K562 (cell line): ENCODE results near the gene USP10. TPM values are rescaled to one million over a fixed set of nuclear protein-coding genes. Genes with fewer than 3 reads are reported as not detected.

Experiments used
- CTCF ChIP-seq, 3 experiments: IDR thresholded peaks in 2 of 3; conservative IDR thresholded peaks in 1 of 3; 2 replicates each; pipeline ENCODE4 v1.5.1; 2011 to 2012; ENCODE audit warnings: low read length in 3 of 3, mild to moderate bottlenecking in 3 of 3, control low read depth in 2 of 3, improper control_type of control experiment in 1 of 3, inconsistent platforms in 1 of 3, low read depth in 1 of 3, mixed read lengths in 1 of 3, moderate library complexity in 1 of 3; ENCODE audit not compliant: insufficient read depth in 2 of 3
- HIVEP1 ChIP-seq: fragments of 250-450 bp; sonication (Bioruptor Pico); IDR thresholded peaks from 2 replicates; pipeline ENCODE4 v1.4.0; 2020; ENCODE audit warnings: mild to moderate bottlenecking
- HMGN3 ChIP-seq: IDR thresholded peaks from 2 replicates; pipeline ENCODE4 v1.6.1; 2011; ENCODE audit warnings: borderline replicate concordance, low read depth, mild to moderate bottlenecking, mixed read lengths, low read length; ENCODE audit not compliant: insufficient read length; ENCODE audit errors: extremely low read depth
- JUNB ChIP-seq: fragments of 450-650 bp; formaldehyde crosslinking; conservative IDR thresholded peaks from 2 replicates; pipeline ENCODE4 v1.4.0; 2020; ENCODE audit warnings: mild to moderate bottlenecking
- NCOR1 ChIP-seq: fragments of 450-650 bp; IDR thresholded peaks from 2 replicates; pipeline ENCODE4 v1.6.1; 2016; ENCODE audit warnings: mild to moderate bottlenecking, moderate library complexity
- SIN3B ChIP-seq: fragments of 450-650 bp; IDR thresholded peaks from 2 replicates; pipeline ENCODE4 v1.6.1; 2017; ENCODE audit warnings: low read depth, mild to moderate bottlenecking, moderate library complexity
- SOX6 ChIP-seq: fragments of 450-650 bp; IDR thresholded peaks from 2 replicates; pipeline ENCODE4 v1.6.1; 2014; ENCODE audit warnings: mild to moderate bottlenecking
- XRCC5 ChIP-seq: fragments of 200-400 bp; formaldehyde crosslinking; IDR thresholded peaks from 2 replicates; pipeline ENCODE4 v1.6.1; 2017; ENCODE audit warnings: low read depth, mild to moderate bottlenecking, low read length
- ZNF274 ChIP-seq: IDR thresholded peaks from 2 replicates; pipeline ENCODE4 v1.6.1; 2011; ENCODE audit warnings: low read depth, mild to moderate bottlenecking, low read length, moderate library complexity, borderline replicate concordance
- ZNF436 ChIP-seq: fragments of 250-450, 450-650 bp; sonication (Bioruptor Pico); formaldehyde crosslinking; IDR thresholded peaks from 2 replicates; pipeline ENCODE4 v1.7.0; 2020; ENCODE audit warnings: mild to moderate bottlenecking
- ZNF766 ChIP-seq: fragments of 200-800 bp; sonication (Bioruptor generic); conservative IDR thresholded peaks from 2 replicates; pipeline ENCODE4 v1.6.1; 2016; ENCODE audit warnings: missing genetic modification characterization, missing compliant biosample characterization
- polyA plus RNA-seq, 8 experiments: library from polyadenylated mRNA; depleted of rRNA in 4 of 8; stranded (reverse) in 5 of 8; unstranded in 3 of 8; fragments of >200 nt; fragmentation: Nextera tagmentation in 2 of 8; fragmentation: Illumina TruSeq in 1 of 8; extraction: Ambion mirVana in 2 of 8; extraction: Trizol in 1 of 8; gene quantifications; 2 replicates each; pipeline versions ENCODE4 v1.2.1 to v1.2.3, GENCODE V29; 2011 to 2014; ENCODE audit warnings: inconsistent platforms in 1 of 8, missing spikeins in 1 of 8
- total RNA-seq, 7 experiments: library from RNA; depleted of rRNA in 6 of 7; stranded (reverse); fragments of >200 nt in 6 of 7; fragmentation: Illumina TruSeq in 2 of 7; extraction: Trizol in 2 of 7; gene quantifications; 2 replicates each; pipeline versions ENCODE4 v1.2.1 to v1.2.3, GENCODE V29; 2011 to 2021; ENCODE audit warnings: low replicate concordance in 1 of 7
- TF ChIP-seq, protein P1 (sequence below), 3 experiments: fragments of 200-800 bp in 1 of 3; fragments of 250-450 bp in 1 of 3; fragments of 450-650 bp in 1 of 3; sonication (Bioruptor Pico) in 1 of 3; sonication (Bioruptor generic) in 1 of 3; formaldehyde crosslinking in 1 of 3; IDR thresholded peaks; 2 replicates each; pipeline versions ENCODE4 v1.6.1 to v1.8.0; 2016 to 2022; ENCODE audit warnings: mild to moderate bottlenecking in 2 of 3, missing genetic modification characterization in 2 of 3, missing compliant biosample characterization in 1 of 3, moderate library complexity in 1 of 3
- TF ChIP-seq, protein P2 (sequence below): IDR thresholded peaks from 2 replicates; pipeline ENCODE4 v1.6.1; 2011; ENCODE audit not compliant: insufficient read length; ENCODE audit errors: extremely low read depth
- TF ChIP-seq, protein P3 (sequence below), 2 experiments: IDR thresholded peaks; 2 replicates each; pipeline ENCODE4 v1.6.1; 2011; ENCODE audit warnings: borderline replicate concordance in 1 of 2, control low read depth in 1 of 2, low read depth in 1 of 2, low read length in 1 of 2, mild to moderate bottlenecking in 1 of 2, mixed read lengths in 1 of 2, moderate library complexity in 1 of 2; ENCODE audit not compliant: insufficient read depth in 1 of 2, insufficient read length in 1 of 2, poor library complexity in 1 of 2, severe bottlenecking in 1 of 2; ENCODE audit errors: extremely low read depth in 1 of 2

Gene USP10
- total and polyA plus RNA-seq, 9 of the 15 experiments (the other 6 are each of a cell fraction or from before 2014, with no cell fraction given), result 61.7 to 197 (median 116) TPM

GRCh38 chr16:84699712-84700445 is at the start of gene USP10 (continued):
- TF ChIP-seq CTCF (IDR thresholded peaks at IDR 0.05 in 2 of 3, conservative IDR thresholded peaks at IDR 0.05 in 1 of 3; ENCODE audit: insufficient read depth in 2 of 3, low read depth in 1 of 3, low read length in 3 of 3) (no peak), SOX6 (no peak), XRCC5 (no peak), ZNF436 (CRISPR knock-in tag) (no peak), NCOR1 (no peak), ZNF766 (no peak), HMGN3 (peak; percentile 76), SIN3B (peak; percentile 70), ZNF274 (no peak), JUNB (CRISPR knock-in tag) (no peak), HIVEP1 (CRISPR knock-in tag) (no peak)
- TF ChIP-seq, protein P1, sequence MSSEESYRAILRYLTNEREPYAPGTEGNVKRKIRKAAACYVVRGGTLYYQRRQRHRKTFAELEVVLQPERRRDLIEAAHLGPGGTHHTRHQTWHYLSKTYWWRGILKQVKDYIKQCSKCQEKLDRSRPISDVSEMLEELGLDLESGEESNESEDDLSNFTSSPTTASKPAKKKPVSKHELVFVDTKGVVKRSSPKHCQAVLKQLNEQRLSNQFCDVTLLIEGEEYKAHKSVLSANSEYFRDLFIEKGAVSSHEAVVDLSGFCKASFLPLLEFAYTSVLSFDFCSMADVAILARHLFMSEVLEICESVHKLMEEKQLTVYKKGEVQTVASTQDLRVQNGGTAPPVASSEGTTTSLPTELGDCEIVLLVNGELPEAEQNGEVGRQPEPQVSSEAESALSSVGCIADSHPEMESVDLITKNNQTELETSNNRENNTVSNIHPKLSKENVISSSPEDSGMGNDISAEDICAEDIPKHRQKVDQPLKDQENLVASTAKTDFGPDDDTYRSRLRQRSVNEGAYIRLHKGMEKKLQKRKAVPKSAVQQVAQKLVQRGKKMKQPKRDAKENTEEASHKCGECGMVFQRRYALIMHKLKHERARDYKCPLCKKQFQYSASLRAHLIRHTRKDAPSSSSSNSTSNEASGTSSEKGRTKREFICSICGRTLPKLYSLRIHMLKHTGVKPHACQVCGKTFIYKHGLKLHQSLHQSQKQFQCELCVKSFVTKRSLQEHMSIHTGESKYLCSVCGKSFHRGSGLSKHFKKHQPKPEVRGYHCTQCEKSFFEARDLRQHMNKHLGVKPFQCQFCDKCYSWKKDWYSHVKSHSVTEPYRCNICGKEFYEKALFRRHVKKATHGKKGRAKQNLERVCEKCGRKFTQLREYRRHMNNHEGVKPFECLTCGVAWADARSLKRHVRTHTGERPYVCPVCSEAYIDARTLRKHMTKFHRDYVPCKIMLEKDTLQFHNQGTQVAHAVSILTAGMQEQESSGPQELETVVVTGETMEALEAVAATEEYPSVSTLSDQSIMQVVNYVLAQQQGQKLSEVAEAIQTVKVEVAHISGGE (CRISPR knock-in tag; IDR thresholded peaks at IDR 0.05), result peak; percentile 70 to 90 (median 78); a peak in 4 of 6 replicates
- TF ChIP-seq, protein P2, sequence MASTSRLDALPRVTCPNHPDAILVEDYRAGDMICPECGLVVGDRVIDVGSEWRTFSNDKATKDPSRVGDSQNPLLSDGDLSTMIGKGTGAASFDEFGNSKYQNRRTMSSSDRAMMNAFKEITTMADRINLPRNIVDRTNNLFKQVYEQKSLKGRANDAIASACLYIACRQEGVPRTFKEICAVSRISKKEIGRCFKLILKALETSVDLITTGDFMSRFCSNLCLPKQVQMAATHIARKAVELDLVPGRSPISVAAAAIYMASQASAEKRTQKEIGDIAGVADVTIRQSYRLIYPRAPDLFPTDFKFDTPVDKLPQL, result no peak
- TF ChIP-seq, protein P3, sequence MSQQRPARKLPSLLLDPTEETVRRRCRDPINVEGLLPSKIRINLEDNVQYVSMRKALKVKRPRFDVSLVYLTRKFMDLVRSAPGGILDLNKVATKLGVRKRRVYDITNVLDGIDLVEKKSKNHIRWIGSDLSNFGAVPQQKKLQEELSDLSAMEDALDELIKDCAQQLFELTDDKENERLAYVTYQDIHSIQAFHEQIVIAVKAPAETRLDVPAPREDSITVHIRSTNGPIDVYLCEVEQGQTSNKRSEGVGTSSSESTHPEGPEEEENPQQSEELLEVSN (IDR thresholded peaks at IDR 0.05; ENCODE audit: borderline replicate concordance in 1 of 2, extremely low read depth in 1 of 2, insufficient read depth in 1 of 2, insufficient read length in 1 of 2, low read depth in 1 of 2, low read length in 1 of 2, poor library complexity in 1 of 2, severe bottlenecking in 1 of 2), result peak in 1 of 2 experiments; percentile 6
